ENCODE results near the gene ABCA9.

The ABCA9 gene

GRCh38 chr17:69069226-69069750 is 8.6 kb upstream of the ABCA9 start:
- in situ Hi-C loops (cut with HindIII; ENCODE audit: low pct_ligation_motif_present, low pct_unique_long_range_greater_than_20kb, low sequenced_read_pairs) = no loop called here
- DNase-seq = no peak

GRCh38 chr17:69067274-69068047 is 6.7 kb upstream of the ABCA9 start:
- in situ Hi-C loops (cut with HindIII; ENCODE audit: low pct_ligation_motif_present, low pct_unique_long_range_greater_than_20kb, low sequenced_read_pairs) = no loop called here
- DNase-seq = no peak

- no peak for DNase-seq
Observed at GRCh38 chr17:69066482-69066881, 5.8 kb upstream of the ABCA9 start.

GRCh38 chr17:69065113-69065512 is 4.4 kb upstream of the ABCA9 start:
- no peak for DNase-seq
- in situ Hi-C loops (cut with HindIII; ENCODE audit: low pct_ligation_motif_present, low pct_unique_long_range_greater_than_20kb, low sequenced_read_pairs) = no loop called here

More at GRCh38 chr17:69066482-69066881, 5.8 kb upstream of the ABCA9 start:
- in situ Hi-C loops (cut with HindIII; ENCODE audit: low pct_ligation_motif_present, low pct_unique_long_range_greater_than_20kb, low sequenced_read_pairs) = no loop called here

GRCh38 chr17:69064476-69064875 is 3.7 kb upstream of the ABCA9 start:
- in situ Hi-C loops (cut with HindIII; ENCODE audit: low pct_ligation_motif_present, low pct_unique_long_range_greater_than_20kb, low sequenced_read_pairs) = no loop called here
- no peak for DNase-seq

- DNase-seq = no peak
- in situ Hi-C loops (cut with HindIII; ENCODE audit: low pct_ligation_motif_present, low pct_unique_long_range_greater_than_20kb, low sequenced_read_pairs) = no loop called here
Observed at GRCh38 chr17:69064001-69064400, 3.3 kb upstream of the ABCA9 start.

- in situ Hi-C loops (cut with HindIII; ENCODE audit: low pct_ligation_motif_present, low pct_unique_long_range_greater_than_20kb, low sequenced_read_pairs) = no loop called here
- DNase-seq = no peak
Observed at GRCh38 chr17:69062860-69063581, 2.3 kb upstream of the ABCA9 start.

GRCh38 chr17:69061721-69062556 is 1.2 kb upstream of the ABCA9 start:
- in situ Hi-C loops (cut with HindIII; ENCODE audit: low pct_ligation_motif_present, low pct_unique_long_range_greater_than_20kb, low sequenced_read_pairs) = no loop called here
- DNase-seq = no peak

- DNase-seq = no peak
- in situ Hi-C loops (cut with HindIII; ENCODE audit: low pct_ligation_motif_present, low pct_unique_long_range_greater_than_20kb, low sequenced_read_pairs) = no loop called here
Observed at GRCh38 chr17:69059458-69060175, 1.1 kb downstream of the ABCA9 start.

GRCh38 chr17:69058165-69058564 is 2.6 kb downstream of the ABCA9 start:
- peak; percentile 18 for DNase-seq
- in situ Hi-C loops (cut with HindIII; ENCODE audit: low pct_ligation_motif_present, low pct_unique_long_range_greater_than_20kb, low sequenced_read_pairs) = no loop called here

GRCh38 chr17:69057280-69057679 is 3.4 kb downstream of the ABCA9 start:
- DNase-seq = no peak
- in situ Hi-C loops (cut with HindIII; ENCODE audit: low pct_ligation_motif_present, low pct_unique_long_range_greater_than_20kb, low sequenced_read_pairs) = no loop called here

GRCh38 chr17:69056179-69056823 is 4.4 kb downstream of the ABCA9 start:
- DNase-seq = no peak
- in situ Hi-C loops (cut with HindIII; ENCODE audit: low pct_ligation_motif_present, low pct_unique_long_range_greater_than_20kb, low sequenced_read_pairs) = no loop called here

- DNase-seq = no peak
- in situ Hi-C loops (cut with HindIII; ENCODE audit: low pct_ligation_motif_present, low pct_unique_long_range_greater_than_20kb, low sequenced_read_pairs) = no loop called here
Observed at GRCh38 chr17:69055334-69055733, 5.4 kb downstream of the ABCA9 start.

- no peak for DNase-seq
- in situ Hi-C loops (cut with HindIII; ENCODE audit: low pct_ligation_motif_present, low pct_unique_long_range_greater_than_20kb, low sequenced_read_pairs) = no loop called here
Observed at GRCh38 chr17:69050999-69051775, 9.5 kb downstream of the ABCA9 start.

GRCh38 chr17:69048634-69049033 is 12.1 kb downstream of the ABCA9 start:
- in situ Hi-C loops (cut with HindIII; ENCODE audit: low pct_ligation_motif_present, low pct_unique_long_range_greater_than_20kb, low sequenced_read_pairs) = no loop called here
- no peak for DNase-seq

GRCh38 chr17:69047368-69048263 is 13.1 kb downstream of the ABCA9 start:
- no peak for DNase-seq
- in situ Hi-C loops (cut with HindIII; ENCODE audit: low pct_ligation_motif_present, low pct_unique_long_range_greater_than_20kb, low sequenced_read_pairs) = no loop called here

Data from ACHN (cell line).